Femur (tissue), 1 donor: Measurements from ENCODE around the gene TPGS2.
"Not testable (repeated sequence)": the region's sequence is repeated elsewhere in the genome, so short reads cannot be mapped to it uniquely, and the experiment has no call there.

Source experiments
- DNase-seq: peaks from one replicate; pipeline ENCODE4 v3.0.0-alpha.2; 2017

TPGS2 gene

GRCh38 chr18:36771245-36771644 lies 57.6 kb downstream of the TPGS2 start:
- DNase-seq, result no peak

DNA sequence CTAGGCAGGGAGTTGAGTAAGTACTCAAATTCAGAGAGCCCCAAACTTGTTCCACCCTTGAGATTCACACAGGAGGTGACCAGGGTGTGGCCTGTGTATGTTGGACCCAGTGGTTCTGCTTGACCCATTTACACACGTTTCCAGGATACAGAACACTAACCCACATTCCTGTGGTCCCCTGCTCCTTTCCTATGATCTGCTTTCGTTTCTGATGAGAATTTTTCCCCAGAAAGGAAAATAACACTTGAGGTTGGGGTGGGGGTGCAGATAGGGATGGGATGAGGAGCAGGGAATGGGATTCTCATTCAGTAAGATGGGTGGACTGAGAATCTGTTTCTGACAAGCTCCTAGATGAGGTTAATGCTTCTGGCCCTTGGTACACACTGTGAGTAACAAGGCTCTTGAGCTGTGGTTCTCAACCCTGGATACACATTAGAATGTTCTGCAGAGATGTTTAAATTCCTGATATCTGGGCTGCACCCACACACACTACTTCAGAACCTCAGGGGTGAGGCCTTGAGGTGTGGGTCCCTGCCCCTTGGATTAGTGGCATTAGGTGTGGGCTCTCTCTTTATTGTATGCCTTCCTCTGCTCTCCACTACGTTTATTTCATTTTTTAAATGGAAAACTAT lies 58.4 kb downstream of the TPGS2 start:
- DNase-seq, result no peak

DNA sequence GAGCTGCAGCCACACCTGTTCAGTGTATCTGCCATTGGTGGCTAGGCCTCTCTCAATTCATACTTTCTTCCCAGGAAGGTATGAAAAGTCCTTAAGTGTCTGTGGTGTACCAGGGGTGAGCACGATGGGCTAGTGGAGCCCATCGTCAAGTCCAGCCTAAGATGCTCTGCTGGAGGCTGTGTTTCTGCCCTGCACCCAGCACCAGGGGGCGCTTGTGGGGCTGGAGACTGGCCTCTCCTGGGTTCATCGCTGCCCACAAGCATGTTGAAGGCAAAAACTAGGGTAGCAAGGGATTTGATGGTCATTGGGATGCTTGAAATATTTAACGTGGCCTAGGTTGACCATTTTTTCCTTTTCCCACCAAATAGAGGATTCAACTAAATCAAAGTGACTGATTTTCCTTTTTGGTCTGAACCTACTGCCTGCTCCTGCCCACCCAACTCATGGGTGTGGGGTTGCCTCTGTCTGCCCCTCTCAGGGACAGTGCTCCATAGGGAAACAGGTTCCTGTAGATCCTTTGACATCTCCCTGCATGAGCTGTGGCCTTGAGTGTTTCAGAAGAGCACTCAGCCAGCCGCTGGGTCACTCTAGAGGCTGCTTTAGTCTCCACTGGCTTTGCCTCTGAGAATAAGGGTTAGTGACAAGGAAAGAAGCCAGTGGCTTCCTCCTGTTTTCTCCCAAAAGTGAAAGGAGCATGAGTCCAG lies 59.0 kb downstream of the TPGS2 start:
- DNase-seq, result no peak

- DNase-seq, result no peak
Observed at GRCh38 chr18:36769172-36769571, 59.6 kb downstream of the TPGS2 start.

DNA sequence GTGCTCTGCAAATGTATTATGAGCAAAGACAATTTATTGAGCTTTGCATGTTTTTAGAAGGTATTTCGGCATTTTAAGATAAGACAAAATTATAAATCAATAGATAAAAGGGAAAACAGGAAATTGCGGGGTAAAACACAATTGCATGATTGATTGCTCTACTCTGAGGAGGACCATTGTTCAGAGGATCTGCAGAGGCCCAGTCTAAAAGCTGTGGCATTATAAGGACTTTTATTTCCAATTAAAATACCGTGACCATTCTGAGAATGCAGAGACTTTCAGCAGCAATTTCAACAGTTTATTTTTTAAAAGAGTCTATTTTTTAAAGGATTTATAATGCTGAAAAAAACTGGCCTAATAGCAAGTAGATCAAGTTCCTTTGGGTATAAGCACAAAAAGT lies 62.0 kb downstream of the TPGS2 start:
- no peak for DNase-seq

- not testable (repeated sequence) for DNase-seq
Observed at GRCh38 chr18:36762965-36763364, 65.8 kb downstream of the TPGS2 start.

DNA sequence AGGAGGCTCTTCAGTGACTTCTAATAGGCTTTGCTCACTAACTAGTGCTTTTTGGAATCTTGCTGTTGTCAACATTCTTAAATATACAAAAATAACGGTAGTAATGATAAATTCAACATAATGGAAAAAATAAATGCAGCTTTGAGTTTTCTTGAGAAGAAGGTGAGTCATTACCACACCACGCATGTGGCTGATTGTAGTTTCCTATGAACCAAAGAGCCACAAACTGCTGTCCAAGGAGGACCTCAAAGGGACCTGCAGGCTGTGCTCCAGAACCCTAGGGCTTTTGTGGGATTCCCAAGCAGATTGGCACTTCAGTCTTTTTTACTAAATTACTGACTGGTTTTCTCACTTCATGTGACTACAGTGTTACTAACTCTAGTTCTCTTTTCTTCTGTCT lies 66.7 kb downstream of the TPGS2 start:
- DNase-seq, result no peak

DNA sequence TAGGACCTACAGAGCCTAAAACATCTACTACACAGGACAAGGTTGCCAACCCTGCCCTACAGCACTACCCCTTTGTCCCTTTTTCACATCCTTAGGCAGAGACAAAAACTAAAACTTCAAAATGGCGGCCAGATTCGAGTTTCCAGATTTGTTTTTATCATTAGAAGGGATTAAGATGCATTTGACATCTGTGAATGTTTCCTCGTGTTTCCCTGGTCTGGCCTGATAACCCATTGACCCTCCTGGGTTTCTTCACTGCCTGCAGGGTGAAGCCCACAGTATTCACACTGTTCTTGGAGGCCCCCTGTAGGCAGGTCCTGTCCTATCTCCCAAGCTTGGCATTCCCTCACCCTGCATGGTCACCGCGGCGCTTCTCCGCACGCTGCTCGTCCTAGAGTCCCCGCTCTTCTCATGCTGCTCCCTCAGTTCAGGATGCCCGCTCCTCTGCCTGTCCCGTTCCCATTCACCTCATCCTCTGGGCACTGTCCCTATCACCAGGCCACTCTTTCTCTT lies 67.6 kb downstream of the TPGS2 start:
- DNase-seq, result no peak

DNA sequence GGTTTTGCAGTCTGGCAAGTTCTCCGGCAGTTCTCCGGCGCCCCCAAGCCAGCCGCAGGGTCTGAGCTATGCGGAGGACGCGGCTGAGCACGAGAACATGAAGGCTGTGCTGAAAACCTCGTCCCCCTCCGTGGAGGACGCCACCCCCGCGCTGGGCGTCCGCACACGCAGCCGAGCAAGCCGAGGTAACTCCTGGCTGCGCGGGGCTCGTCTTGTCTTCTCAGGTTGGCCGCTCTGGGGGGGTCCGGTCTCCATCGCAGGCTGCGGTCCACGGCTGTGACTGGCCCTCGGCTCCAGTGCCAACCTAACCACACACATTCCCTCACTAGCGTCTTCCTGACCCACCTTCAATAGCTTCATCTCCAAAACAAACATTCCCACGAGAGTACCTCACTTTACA lies 68.2 kb downstream of the TPGS2 start:
- no peak for DNase-seq

DNA sequence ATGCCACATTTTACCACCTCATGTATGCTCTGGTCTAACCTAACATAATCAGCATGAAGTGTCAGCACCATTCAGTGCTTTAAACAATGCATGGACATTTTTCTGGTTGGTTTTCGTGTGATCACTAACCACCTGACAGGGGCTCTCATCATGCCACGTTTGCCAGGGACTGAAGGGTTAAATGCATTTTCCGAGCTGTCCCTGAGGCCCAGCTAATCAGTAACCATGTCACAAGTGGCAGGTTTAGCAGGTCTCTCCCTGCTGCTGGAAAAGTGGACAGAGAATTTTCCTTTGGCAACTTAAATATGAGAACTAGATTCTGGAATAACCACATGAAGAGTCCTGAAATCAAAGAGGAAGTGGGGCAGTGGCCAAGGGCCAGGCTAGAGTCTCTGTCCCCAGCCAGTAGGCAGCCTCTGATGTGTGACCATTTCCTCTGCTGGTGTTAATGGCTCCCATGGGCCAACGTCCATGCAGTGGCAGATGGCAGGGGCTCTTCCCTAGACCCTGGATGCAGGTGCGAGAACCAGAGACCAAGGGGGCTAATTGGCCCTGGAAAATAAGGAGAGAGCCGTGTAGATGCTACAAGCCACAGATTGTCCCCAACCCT lies 69.5 kb downstream of the TPGS2 start:
- DNase-seq, result no peak

GRCh38 chr18:36758623-36759022 lies 70.2 kb downstream of the TPGS2 start:
- DNase-seq, result no peak

DNA sequence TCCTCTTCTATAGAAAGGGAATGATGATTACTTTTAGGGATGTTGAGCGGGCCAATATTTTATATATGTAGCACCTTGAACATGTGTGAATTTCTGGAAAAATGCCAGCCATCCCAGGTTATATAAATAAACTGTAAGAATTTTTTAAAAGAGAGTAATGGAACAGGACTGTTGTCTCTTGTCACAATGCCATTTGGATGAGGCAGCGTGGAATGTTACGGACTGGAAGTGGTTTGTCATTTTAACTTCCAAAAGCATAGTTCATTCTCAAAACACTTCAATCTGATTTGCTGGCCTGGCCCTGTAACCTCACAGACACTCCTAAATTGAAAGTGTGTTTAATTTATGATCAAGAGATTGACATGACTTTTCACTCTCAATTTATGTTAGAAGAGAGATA lies 70.8 kb downstream of the TPGS2 start:
- no peak for DNase-seq

DNA sequence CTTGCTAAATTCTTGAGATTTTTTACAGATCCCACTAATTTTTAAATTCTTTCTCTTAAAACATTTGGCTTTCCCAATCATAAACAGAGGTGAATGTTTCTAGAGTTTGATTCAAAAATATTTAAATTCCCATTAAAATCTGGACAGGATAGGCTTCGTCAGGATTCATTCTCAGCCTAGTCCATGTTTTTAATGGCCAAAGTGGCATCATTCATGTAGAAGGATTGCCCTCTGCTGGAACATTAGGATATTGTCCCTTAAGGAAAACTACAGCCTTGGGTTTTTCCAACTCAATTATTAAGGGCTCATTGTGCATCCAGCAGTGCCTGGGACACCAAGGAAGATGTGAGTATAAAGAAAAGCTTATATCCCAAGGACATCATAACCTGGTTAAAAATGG lies 71.7 kb downstream of the TPGS2 start:
- no peak for DNase-seq

GRCh38 chr18:36756242-36756641 lies 72.6 kb downstream of the TPGS2 start:
- no peak for DNase-seq

- DNase-seq, result peak; percentile 10
Observed at GRCh38 chr18:36752929-36753865, 75.6 kb downstream of the TPGS2 start.

DNA sequence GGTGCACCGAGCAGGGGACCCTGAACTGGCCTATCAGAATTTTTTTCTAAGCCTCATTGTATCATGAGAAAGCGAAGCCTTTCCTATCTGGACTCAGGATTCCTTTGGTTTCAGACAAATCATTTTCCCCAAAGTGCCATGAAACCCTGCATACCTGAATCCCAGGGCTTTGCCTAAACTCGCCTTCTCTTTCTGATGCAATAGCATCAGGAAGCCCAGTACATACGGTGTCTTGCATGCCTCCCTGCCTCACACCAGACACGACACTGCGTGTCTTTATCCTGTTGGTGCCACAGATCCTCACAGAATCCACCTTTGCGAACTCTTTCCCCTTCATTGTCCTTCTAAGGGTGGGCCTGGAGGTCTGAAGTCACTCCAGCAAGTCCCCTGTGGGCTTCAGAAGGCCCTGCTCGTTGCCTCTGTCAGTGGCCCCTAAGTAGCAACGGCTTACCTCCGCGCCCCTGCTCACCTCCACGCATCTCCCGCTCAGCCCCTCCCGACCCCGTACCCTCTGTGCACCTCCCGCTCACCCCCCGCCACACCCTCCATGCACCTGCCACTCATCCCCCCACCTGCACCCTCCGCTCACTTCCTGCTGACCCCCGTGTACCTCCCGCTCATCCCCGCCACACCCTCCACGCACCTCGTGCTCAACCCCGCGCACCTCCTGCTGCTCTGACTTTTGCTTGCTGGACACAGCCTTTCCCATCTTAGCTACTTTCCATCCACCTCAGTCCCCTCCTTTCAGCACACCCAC lies 83.4 kb downstream of the TPGS2 start:
- peak; percentile 8 for DNase-seq

- DNase-seq, result no peak
Observed at GRCh38 chr18:36744261-36744876, 84.4 kb downstream of the TPGS2 start.
